GM13977 (cell line): ENCODE results near the gene SORD.

Experiments
- DNase-seq: peaks from one replicate; pipeline ENCODE4 v3.0.0; 2012; ENCODE audit warnings: low spot score
- CTCF ChIP-seq: IDR thresholded peaks from 2 replicates; pipeline ENCODE4 v1.5.1; 2012; ENCODE audit warnings: mild to moderate bottlenecking, control low read depth; ENCODE audit not compliant: insufficient read depth; ENCODE audit errors: extremely low read depth, missing control alignments
- in situ Hi-C: fragments of 300-500 bp; cut with MboI; formaldehyde crosslinking; loops from one replicate; pipeline ENCODE4 v1.12.0; 2022; ENCODE audit warnings: low sequenced_read_pairs, low pct_unique_long_range_greater_than_20kb, mixed read lengths, inconsistent platforms; ENCODE audit not compliant: unreplicated experiment

The SORD gene

GRCh38 chr15:45111390-45112142 is 88.6 kb downstream of the SORD start:
- in situ Hi-C loops = no loop called here
- no peak for TF ChIP-seq CTCF
- DNase-seq = no peak

GRCh38 chr15:45112143-45112590 is 89.2 kb downstream of the SORD start:
- in situ Hi-C loops = no loop called here
- DNase-seq = no peak
- TF ChIP-seq CTCF = no peak

GRCh38 chr15:45112591-45113379 is 89.8 kb downstream of the SORD start:
- TF ChIP-seq CTCF = no peak
- in situ Hi-C loops = no loop called here
- no peak for DNase-seq

DNA sequence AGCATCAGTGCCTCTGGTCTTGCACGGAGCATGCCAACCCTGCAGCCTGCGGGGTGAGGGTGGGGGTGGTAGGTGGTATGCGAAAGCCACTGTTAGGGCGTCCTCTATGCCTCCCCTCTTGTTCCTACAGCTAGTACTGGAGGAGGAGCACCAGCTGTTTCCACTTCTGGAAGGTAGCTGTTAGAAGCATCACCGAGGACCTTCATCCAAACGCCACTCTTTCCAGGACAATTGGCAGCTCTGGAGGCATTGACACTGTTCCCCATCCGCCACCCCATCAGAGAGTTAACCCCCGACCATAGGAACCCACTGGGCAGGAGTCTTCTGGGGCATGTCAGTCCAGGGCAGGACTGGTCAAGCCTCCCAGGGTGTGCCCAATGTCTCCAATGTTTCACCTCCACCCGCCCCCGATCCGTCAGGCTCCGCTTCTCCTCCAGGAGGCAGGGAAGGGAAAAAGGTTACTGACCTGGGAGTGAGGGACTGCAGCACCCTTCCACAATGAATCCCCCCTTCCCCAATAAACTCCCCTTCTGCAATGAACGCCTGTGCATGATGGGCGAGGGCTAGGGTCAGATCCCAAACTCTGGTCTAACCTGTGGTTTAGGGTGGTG is 90.5 kb downstream of the SORD start:
- no peak for DNase-seq
- TF ChIP-seq CTCF = no peak
- in situ Hi-C loops = no loop called here

DNA sequence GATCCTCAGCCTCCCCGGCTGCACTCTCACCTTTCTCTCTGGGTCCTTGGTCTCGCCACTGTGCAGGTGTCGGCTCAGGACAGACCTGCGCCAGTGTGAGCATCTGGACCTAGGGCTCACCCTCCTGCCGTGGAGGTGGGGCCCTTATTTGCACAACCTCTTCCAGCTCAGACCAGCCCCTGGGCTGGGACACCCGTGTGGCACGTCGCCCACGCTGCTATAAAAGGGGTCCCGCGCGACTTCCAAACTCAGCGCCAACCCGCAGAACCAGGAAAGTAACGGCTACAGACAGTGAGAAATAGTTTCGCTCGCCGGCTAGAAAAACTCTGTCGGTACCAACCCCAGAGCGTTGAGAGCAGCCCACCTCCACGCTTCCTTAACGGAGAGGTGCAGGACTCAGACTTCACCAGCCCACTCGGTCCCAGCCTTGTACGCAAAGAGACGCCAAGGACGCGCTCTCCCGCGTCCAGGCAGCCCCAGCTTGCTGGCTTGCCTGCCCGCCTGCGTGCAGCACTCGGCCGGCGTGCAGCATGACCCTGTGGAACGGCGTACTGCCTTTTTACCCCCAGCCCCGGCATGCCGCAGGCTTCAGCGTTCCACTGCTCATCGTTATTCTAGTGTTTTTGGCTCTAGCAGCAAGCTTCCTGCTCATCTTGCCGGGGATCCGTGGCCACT is 91.2 kb downstream of the SORD start, which contains the start of the genes DUOX2 and DUOXA2:
TSS of gene DUOX2 (minus strand) at position 97 of the 675 bp plus-strand sequence. CDS start 761 bp downstream, outside the sequence.
TSS of gene DUOXA2 (plus strand) at position 251 of the 675 bp plus-strand sequence. CDS start at position 531, 280 bp downstream.
- DNase-seq = no peak
- in situ Hi-C loops = no loop called here
- no peak for TF ChIP-seq CTCF

- no peak for TF ChIP-seq CTCF
- in situ Hi-C loops = no loop called here
Measured at GRCh38 chr15:45114751-45115085, 91.7 kb downstream of the SORD start.

More at GRCh38 chr15:45114751-45115085, 91.7 kb downstream of the SORD start:
- no peak for DNase-seq
